Brain microvascular endothelial cell (primary cell): Measurements from ENCODE around the gene PPP2R2C.

ENCODE experiments used
- DNase-seq: peaks from one replicate; pipeline ENCODE4 v3.0.0-alpha.2; 2020
- H3K27ac ChIP-seq: fragments of 250-450 bp; sonication (Bioruptor Pico); 2 replicates; pipeline ENCODE4 v1.5.1; 2020; ENCODE audit warnings: mild to moderate bottlenecking, moderate library complexity
- H3K27me3 ChIP-seq: fragments of 250-450 bp; sonication (Bioruptor Pico); replicated peaks from 2 replicates; pipeline ENCODE4 v1.5.1; 2020; ENCODE audit warnings: mild to moderate bottlenecking
- H3K36me3 ChIP-seq: fragments of 250-450 bp; sonication (Bioruptor Pico); replicated peaks from 2 replicates; pipeline ENCODE4 v1.5.1; 2020; ENCODE audit warnings: mild to moderate bottlenecking
- H3K4me3 ChIP-seq: 2 replicates; pipeline ENCODE4 v1.5.1; 2011; ENCODE audit warnings: low read depth, mild to moderate bottlenecking, control low read depth, low read length, moderate library complexity
- CTCF ChIP-seq: IDR thresholded peaks from 2 replicates; pipeline ENCODE4 v1.5.1; 2011; ENCODE audit warnings: low read depth, mild to moderate bottlenecking, moderate library complexity, low read length, control low read depth, inconsistent platforms; ENCODE audit errors: missing control alignments
- in situ Hi-C: cut with HindIII; loops from 2 replicates; pipeline ENCODE4 v1.10.0; 2017; ENCODE audit warnings: low sequenced_read_pairs, low pct_ligation_motif_present

Gene PPP2R2C

GRCh38 chr4:6441202-6441582 lies 31.2 kb downstream of the PPP2R2C start:
- H3K27me3 ChIP-seq = peaks cover 2% of the 10 kb centered on the region
- TF ChIP-seq CTCF = no peak
- no peak overlapping the region for H3K27ac ChIP-seq
- DNase-seq = no peak
- in situ Hi-C loops = no loop called here
- H3K36me3 ChIP-seq = no peaks in the 10 kb centered on the region
- H3K4me3 ChIP-seq = no peak overlapping the region

GRCh38 chr4:6440506-6441201 lies 31.8 kb downstream of the PPP2R2C start:
- H3K27ac ChIP-seq = no peak overlapping the region
- in situ Hi-C loops = no loop called here

GRCh38 chr4:6439120-6439762 lies 33.2 kb downstream of the PPP2R2C start:
- no peak for TF ChIP-seq CTCF
- no peak overlapping the region for H3K27ac ChIP-seq
- no peaks in the 10 kb centered on the region for H3K36me3 ChIP-seq
- no peaks in the 10 kb centered on the region for H3K27me3 ChIP-seq
- no peak for DNase-seq
- in situ Hi-C loops = no loop called here
- H3K4me3 ChIP-seq = no peak overlapping the region

More at GRCh38 chr4:6440506-6441201, 31.8 kb downstream of the PPP2R2C start:
- TF ChIP-seq CTCF = no peak
- no peak overlapping the region for H3K4me3 ChIP-seq
- H3K36me3 ChIP-seq = no peaks in the 10 kb centered on the region
- no peaks in the 10 kb centered on the region for H3K27me3 ChIP-seq
- no peak for DNase-seq

GRCh38 chr4:6437826-6438238 lies 34.6 kb downstream of the PPP2R2C start:
- in situ Hi-C loops = no loop called here
- Histone ChIP-seq H3K27me3 (no peaks in the 10 kb centered on the region), H3K36me3 (no peaks in the 10 kb centered on the region), H3K4me3 (no peak overlapping the region), H3K27ac (no peak overlapping the region)
- no peak for TF ChIP-seq CTCF
- DNase-seq = no peak

- no peaks in the 10 kb centered on the region for H3K36me3 ChIP-seq
- no peak overlapping the region for H3K27ac ChIP-seq
- in situ Hi-C loops = no loop called here
- TF ChIP-seq CTCF = no peak
- DNase-seq = no peak
- H3K27me3 ChIP-seq = no peaks in the 10 kb centered on the region
- H3K4me3 ChIP-seq = no peak overlapping the region
Measured at GRCh38 chr4:6435010-6435409, 37.4 kb downstream of the PPP2R2C start.
